SU-DHL-6 (cell line): Measurements from ENCODE around the gene NFIA.

Source experiments
- EZH2phosphoT487 ChIP-seq: fragments of 200-600 bp; sonication (generic), shearing (Covaris generic); conservative IDR thresholded peaks from 2 replicates; pipeline ENCODE4 v1.6.1; 2018; ENCODE audit warnings: mild to moderate bottlenecking, antibody characterized with exemption, low read length, moderate library complexity, mixed read lengths
- TF ChIP-seq, protein P1 (sequence below): fragments of 200-600 bp; sonication (generic); IDR thresholded peaks from one replicate; pipeline ENCODE4 v1.5.1; 2017; ENCODE audit warnings: antibody characterized with exemption, mild to moderate bottlenecking, low read length, moderate library complexity; ENCODE audit not compliant: insufficient read depth, poor library complexity, severe bottlenecking

DNA sequence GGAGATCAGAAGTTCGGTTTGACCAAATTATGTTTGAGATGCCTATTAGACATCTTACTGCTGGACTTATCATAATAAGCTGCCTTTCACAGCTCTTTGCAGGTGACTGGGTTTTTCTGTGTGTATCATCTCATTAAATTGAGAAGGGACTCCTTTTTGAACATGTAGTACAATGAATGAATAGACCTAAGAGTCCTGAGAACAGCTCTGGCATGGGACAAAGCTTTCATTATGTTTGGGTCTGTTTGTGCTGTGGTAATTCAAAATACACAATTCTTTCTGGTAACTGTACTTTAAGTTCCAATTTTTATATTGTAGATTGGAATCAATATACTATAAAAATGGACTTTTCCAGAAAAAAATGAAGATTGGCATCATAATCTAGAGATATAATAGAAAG is 330.2 kb downstream of the NFIA start:
- TF ChIP-seq, protein P1, sequence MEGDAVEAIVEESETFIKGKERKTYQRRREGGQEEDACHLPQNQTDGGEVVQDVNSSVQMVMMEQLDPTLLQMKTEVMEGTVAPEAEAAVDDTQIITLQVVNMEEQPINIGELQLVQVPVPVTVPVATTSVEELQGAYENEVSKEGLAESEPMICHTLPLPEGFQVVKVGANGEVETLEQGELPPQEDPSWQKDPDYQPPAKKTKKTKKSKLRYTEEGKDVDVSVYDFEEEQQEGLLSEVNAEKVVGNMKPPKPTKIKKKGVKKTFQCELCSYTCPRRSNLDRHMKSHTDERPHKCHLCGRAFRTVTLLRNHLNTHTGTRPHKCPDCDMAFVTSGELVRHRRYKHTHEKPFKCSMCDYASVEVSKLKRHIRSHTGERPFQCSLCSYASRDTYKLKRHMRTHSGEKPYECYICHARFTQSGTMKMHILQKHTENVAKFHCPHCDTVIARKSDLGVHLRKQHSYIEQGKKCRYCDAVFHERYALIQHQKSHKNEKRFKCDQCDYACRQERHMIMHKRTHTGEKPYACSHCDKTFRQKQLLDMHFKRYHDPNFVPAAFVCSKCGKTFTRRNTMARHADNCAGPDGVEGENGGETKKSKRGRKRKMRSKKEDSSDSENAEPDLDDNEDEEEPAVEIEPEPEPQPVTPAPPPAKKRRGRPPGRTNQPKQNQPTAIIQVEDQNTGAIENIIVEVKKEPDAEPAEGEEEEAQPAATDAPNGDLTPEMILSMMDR = no peak
- TF ChIP-seq EZH2phosphoT487 = no peak
